Activated T-helper 2 cell treated with anti-CD3 and anti-CD28 coated beads, Interferon-gamma antibody, Interleukin-2, Interleukin-4, amounts not matched to agents 10 μg/mL and 5 μg/mL and 100 μg/mL, durations not matched to agents 14 hours and 24 hours and 36 hours (primary cell): Measurements from ENCODE around the gene ACBD6. TPM values are rescaled to one million over a fixed set of nuclear protein-coding genes. Genes with fewer than 3 reads are reported as not detected.

Experiments used
- DNase-seq: peaks from one replicate; pipeline ENCODE4 v3.0.0; 2021; ENCODE audit warnings: low spot score
- H3K27ac Mint-ChIP-seq: one replicate; pipeline ENCODE4 v1.8.0; 2021; ENCODE audit warnings: mixed read lengths
- H3K27me3 Mint-ChIP-seq: one replicate; pipeline ENCODE4 v1.8.0; 2021; ENCODE audit warnings: low read depth, mixed read lengths
- H3K36me3 Mint-ChIP-seq: one replicate; pipeline ENCODE4 v1.8.0; 2021; ENCODE audit warnings: low read depth, mixed read lengths
- H3K4me1 Mint-ChIP-seq: one replicate; pipeline ENCODE4 v1.8.0; 2021; ENCODE audit warnings: low read depth, mixed read lengths
- H3K4me3 Mint-ChIP-seq: one replicate; pipeline ENCODE4 v1.8.0; 2021; ENCODE audit warnings: low read depth, mild to moderate bottlenecking, moderate library complexity, mixed read lengths
- H3K9me3 Mint-ChIP-seq: one replicate; pipeline ENCODE4 v1.8.0; 2021; ENCODE audit warnings: mixed read lengths
- intact Hi-C: fragments of 100-400 bp; cut with micrococcal nuclease; formaldehyde crosslinking; loops from one replicate; pipeline ENCODE4 v1.15.1; 2023
- total RNA-seq: library from RNA; stranded (reverse); gene quantifications from 2 replicates; pipeline ENCODE4 v1.2.3, GENCODE V29; 2022

ACBD6 gene
- total RNA-seq, 1 donor from 2014 or later, result 48.9 TPM

DNA sequence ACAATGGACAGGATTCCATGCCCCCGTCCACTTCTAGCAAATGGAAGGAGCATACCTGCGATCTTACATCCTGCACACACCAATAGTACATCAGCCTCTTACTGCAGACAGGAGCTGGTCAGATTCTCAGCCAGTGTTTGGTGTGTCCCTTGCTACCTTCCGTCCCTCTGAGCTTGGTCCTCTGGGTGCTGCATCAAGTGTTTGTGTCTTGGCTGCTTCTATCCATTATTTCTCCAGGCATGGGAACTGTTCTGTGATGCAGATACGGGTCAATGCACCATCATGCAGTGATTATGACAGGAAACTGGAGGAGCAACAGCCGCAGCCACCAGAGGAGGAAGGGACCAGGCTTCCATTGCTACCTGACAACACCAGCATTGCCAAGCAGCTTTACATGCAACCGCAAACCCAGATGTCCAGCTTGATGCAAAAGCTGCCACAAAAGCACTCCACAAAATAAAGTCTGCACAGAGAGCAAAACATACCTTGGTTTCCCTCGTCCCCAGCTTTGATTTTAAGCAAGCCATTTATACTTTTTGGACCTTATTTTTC is 34.5 kb upstream of the ACBD6 start:
- no peaks in the 10 kb centered on the region for H3K36me3 Mint-ChIP-seq
- H3K27ac Mint-ChIP-seq, result no peak overlapping the region
- peaks cover 16% of the 10 kb centered on the region for H3K27me3 Mint-ChIP-seq
- H3K9me3 Mint-ChIP-seq, result no peaks in the 10 kb centered on the region
- intact Hi-C loops, result no loop called here
- H3K4me3 Mint-ChIP-seq, result no peak overlapping the region
- DNase-seq, result no peak
- no peaks in the 10 kb centered on the region for H3K4me1 Mint-ChIP-seq

GRCh38 chr1:180535418-180535999 is 33.1 kb upstream of the ACBD6 start:
- H3K27me3 Mint-ChIP-seq, result peaks cover 16% of the 10 kb centered on the region
- H3K36me3 Mint-ChIP-seq, result no peaks in the 10 kb centered on the region
- intact Hi-C loops, result no loop called here
- no peak for DNase-seq
- H3K4me3 Mint-ChIP-seq, result no peak overlapping the region
- H3K27ac Mint-ChIP-seq, result no peak overlapping the region
- no peaks in the 10 kb centered on the region for H3K9me3 Mint-ChIP-seq
- H3K4me1 Mint-ChIP-seq, result no peaks in the 10 kb centered on the region

GRCh38 chr1:180534214-180534613 is 31.8 kb upstream of the ACBD6 start:
- Mint-ChIP-seq H3K4me1 (no peaks in the 10 kb centered on the region), H3K4me3 (no peak overlapping the region), H3K27ac (no peak overlapping the region), H3K9me3 (no peaks in the 10 kb centered on the region), H3K27me3 (peaks cover 16% of the 10 kb centered on the region), H3K36me3 (no peaks in the 10 kb centered on the region)
- intact Hi-C loops, result loop anchor here (5.0 kb wide), 2 partner anchors 328 to 633 kb away; no protein-coding TSS in a partner anchor
- DNase-seq, result no peak

- Mint-ChIP-seq H3K4me1 (no peaks in the 10 kb centered on the region), H3K27ac (no peak overlapping the region), H3K36me3 (no peaks in the 10 kb centered on the region), H3K4me3 (no peak overlapping the region), H3K9me3 (no peaks in the 10 kb centered on the region), H3K27me3 (peaks cover 12% of the 10 kb centered on the region)
- intact Hi-C loops, result loop anchor here (5.0 kb wide), 2 partner anchors 329 to 634 kb away; no protein-coding TSS in a partner anchor
- DNase-seq, result peak; percentile 50
Observed at GRCh38 chr1:180533266-180533987, 31.1 kb upstream of the ACBD6 start.

DNA sequence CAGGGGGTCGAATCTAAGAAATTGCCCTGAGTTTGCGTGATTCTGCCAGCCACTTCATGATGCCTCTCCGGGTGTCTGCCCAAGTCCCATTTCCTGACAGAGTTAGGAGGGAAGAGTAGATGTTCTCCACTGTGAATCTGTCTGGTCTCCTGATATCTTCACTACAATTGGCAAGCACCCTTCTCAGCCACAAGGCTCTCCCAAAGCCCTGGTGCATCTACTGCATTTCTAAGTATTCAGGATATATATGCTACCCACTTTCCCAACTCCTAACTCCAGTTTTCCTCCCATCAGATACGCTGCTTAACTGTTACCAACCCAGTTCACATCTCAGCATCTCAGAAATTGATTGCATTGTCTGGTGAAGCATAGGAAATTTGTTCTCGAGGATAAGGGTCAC is 30.5 kb upstream of the ACBD6 start:
- Mint-ChIP-seq H3K27me3 (peaks cover 7% of the 10 kb centered on the region), H3K4me3 (no peak overlapping the region), H3K4me1 (no peaks in the 10 kb centered on the region), H3K36me3 (no peaks in the 10 kb centered on the region), H3K9me3 (no peaks in the 10 kb centered on the region), H3K27ac (no peak overlapping the region)
- DNase-seq, result no peak
- intact Hi-C loops, result loop anchor here (5.0 kb wide), 2 partner anchors 329 to 634 kb away; no protein-coding TSS in a partner anchor

GRCh38 chr1:180530501-180530900 is 28.1 kb upstream of the ACBD6 start:
- Mint-ChIP-seq H3K4me3 (no peak overlapping the region), H3K27me3 (peaks cover 8% of the 10 kb centered on the region), H3K27ac (no peak overlapping the region), H3K9me3 (no peaks in the 10 kb centered on the region), H3K4me1 (peaks cover 2% of the 10 kb centered on the region), H3K36me3 (no peaks in the 10 kb centered on the region)
- intact Hi-C loops, result loop anchor here (5.0 kb wide), 2 partner anchors 332 to 637 kb away; no protein-coding TSS in a partner anchor
- no peak for DNase-seq

GRCh38 chr1:180528868-180529470 is 26.6 kb upstream of the ACBD6 start:
- no peak overlapping the region for H3K27ac Mint-ChIP-seq
- H3K4me1 Mint-ChIP-seq, result peaks cover 3% of the 10 kb centered on the region
- DNase-seq, result no peak
- intact Hi-C loops, result loop anchor here (5.0 kb wide), 1 partner anchor 433 kb away; no protein-coding TSS in a partner anchor
- peaks cover 8% of the 10 kb centered on the region for H3K27me3 Mint-ChIP-seq
- no peak overlapping the region for H3K4me3 Mint-ChIP-seq
- H3K9me3 Mint-ChIP-seq, result no peaks in the 10 kb centered on the region
- no peaks in the 10 kb centered on the region for H3K36me3 Mint-ChIP-seq

- no peaks in the 10 kb centered on the region for H3K9me3 Mint-ChIP-seq
- intact Hi-C loops, result loop anchor here (5.0 kb wide), 1 partner anchor 435 kb away; no protein-coding TSS in a partner anchor
- H3K4me3 Mint-ChIP-seq, result no peak overlapping the region
- H3K27me3 Mint-ChIP-seq, result peaks cover 6% of the 10 kb centered on the region
- H3K36me3 Mint-ChIP-seq, result no peaks in the 10 kb centered on the region
- H3K27ac Mint-ChIP-seq, result no peak overlapping the region
- H3K4me1 Mint-ChIP-seq, result peaks cover 3% of the 10 kb centered on the region
- no peak for DNase-seq
Observed at GRCh38 chr1:180527101-180527669, 24.8 kb upstream of the ACBD6 start.

GRCh38 chr1:180525715-180526039 is 23.3 kb upstream of the ACBD6 start:
- H3K9me3 Mint-ChIP-seq, result no peaks in the 10 kb centered on the region
- H3K27me3 Mint-ChIP-seq, result peaks cover 8% of the 10 kb centered on the region
- H3K27ac Mint-ChIP-seq, result no peak overlapping the region
- intact Hi-C loops, result loop anchor here (5.0 kb wide), 1 partner anchor 437 kb away; no protein-coding TSS in a partner anchor
- peaks cover 3% of the 10 kb centered on the region for H3K4me1 Mint-ChIP-seq
- H3K4me3 Mint-ChIP-seq, result no peak overlapping the region
- DNase-seq, result no peak
- no peaks in the 10 kb centered on the region for H3K36me3 Mint-ChIP-seq

DNA sequence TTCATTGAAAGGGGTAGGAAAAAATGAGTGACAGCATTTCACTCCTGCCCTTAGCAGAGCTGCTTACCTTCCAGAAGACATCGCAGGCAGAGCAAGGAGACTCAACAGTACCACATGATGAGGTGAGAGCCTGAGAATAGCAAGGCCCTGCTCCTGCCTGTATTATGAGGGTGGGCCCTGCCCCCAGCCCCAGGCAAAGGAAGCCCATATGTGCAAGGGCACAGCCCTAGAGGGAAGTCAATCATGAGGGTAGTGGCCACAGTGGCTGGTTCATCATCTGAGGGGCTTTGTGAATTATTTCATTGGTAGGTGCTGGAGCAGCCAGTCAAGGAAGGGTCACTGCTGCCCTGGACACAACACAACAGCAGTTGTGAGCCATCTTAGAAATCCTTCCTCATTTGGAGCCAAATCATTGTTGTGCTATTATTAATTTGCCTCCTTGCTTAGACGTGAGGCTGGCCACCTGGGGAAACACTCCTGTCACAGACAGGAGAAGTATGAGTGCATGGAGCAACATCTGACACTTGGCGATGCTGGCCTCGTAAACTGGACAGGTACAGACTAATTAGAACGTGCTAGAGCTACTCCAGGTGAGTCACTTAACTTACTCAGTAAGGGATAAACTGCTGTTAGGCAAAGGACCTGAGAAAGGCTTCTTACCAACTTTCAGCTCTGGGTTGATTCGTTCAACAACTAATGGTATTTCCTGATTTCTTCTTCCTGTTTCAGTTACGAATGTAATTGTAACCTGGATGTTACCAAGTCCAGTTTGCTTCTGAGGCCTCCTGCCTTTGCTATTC is 22.7 kb upstream of the ACBD6 start:
- peaks cover 3% of the 10 kb centered on the region for H3K4me1 Mint-ChIP-seq
- intact Hi-C loops, result loop anchor here (5.0 kb wide), 1 partner anchor 437 kb away; no protein-coding TSS in a partner anchor
- H3K9me3 Mint-ChIP-seq, result no peaks in the 10 kb centered on the region
- H3K4me3 Mint-ChIP-seq, result no peak overlapping the region
- H3K36me3 Mint-ChIP-seq, result no peaks in the 10 kb centered on the region
- peaks cover 10% of the 10 kb centered on the region for H3K27me3 Mint-ChIP-seq
- no peak for DNase-seq
- H3K27ac Mint-ChIP-seq, result no peak overlapping the region

DNA sequence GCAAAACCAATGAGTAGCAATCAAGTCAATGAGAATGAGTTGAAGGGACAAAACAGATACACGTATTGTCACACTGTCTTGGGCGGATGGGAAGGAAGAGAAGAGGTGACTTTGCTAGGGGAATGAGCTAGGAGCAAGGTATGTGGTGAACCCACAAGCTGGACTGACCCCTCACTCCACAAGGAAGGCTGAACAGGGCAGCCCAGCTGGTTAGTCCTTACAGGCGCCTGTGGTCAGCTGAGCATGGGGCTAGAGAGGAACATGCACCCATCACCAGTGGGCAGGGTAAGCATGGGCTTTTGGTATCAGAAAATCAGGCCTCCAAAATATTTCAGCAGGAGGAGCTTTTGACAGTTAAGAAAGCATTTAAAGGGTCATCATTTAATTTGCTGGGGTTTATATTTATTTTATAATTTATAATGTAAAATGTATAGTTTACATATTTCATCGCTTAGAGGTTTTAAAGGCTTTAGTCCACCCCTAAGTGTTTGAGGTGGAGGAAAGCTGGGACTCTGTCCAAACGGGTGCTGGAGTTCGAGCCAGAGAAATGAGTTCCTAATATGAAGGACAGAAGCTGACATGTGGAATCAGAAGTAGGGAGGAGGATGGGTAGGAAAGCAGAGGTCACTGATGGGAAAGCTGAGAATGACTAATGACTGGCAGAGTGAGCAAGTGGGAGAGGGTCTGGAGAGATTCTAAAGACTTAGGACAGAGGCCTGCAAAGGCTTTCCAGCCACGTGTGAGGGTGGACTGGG is 22.0 kb upstream of the ACBD6 start:
- Mint-ChIP-seq H3K9me3 (no peaks in the 10 kb centered on the region), H3K27me3 (peaks cover 10% of the 10 kb centered on the region), H3K4me1 (peaks cover 3% of the 10 kb centered on the region), H3K36me3 (no peaks in the 10 kb centered on the region), H3K27ac (no peak overlapping the region), H3K4me3 (no peak overlapping the region)
- no peak for DNase-seq
- intact Hi-C loops, result no loop called here

- no peak overlapping the region for H3K27ac Mint-ChIP-seq
- H3K36me3 Mint-ChIP-seq, result no peaks in the 10 kb centered on the region
- H3K4me3 Mint-ChIP-seq, result no peak overlapping the region
- intact Hi-C loops, result no loop called here
- H3K9me3 Mint-ChIP-seq, result no peaks in the 10 kb centered on the region
- H3K4me1 Mint-ChIP-seq, result peaks cover 3% of the 10 kb centered on the region
- DNase-seq, result no peak
- peaks cover 8% of the 10 kb centered on the region for H3K27me3 Mint-ChIP-seq
Observed at GRCh38 chr1:180522213-180522515, 19.8 kb upstream of the ACBD6 start.
